K562 (cell line): ENCODE results near the gene EIF4E1B. TPM values are rescaled to one million over a fixed set of nuclear protein-coding genes. Genes with fewer than 3 reads are reported as not detected.

Source experiments
- ATAC-seq: fragments of 200-7000 bp; cut with Tn5 transposase; 3 replicates; pipeline ENCODE4 v1.9.1; 2020; ENCODE audit warnings: moderate library complexity
- BruUV-seq: library from RNA; stranded (reverse); fragments of 400-500 nt; replicated peaks from 2 replicates; lab custom pipeline; 2021; lab: Mats Ljungman, UMichigan
- CTCF ChIA-PET: fragments of 300-600 bp; formaldehyde crosslinking; extraction: SDS; loops from one replicate; lab custom pipeline; 2021; ENCODE audit warnings: low intra/inter-chr PET ratio; lab: Yijun Ruan, JAX
- POLR2A ChIA-PET: fragments of 300-600, 350-650 bp; sonication (Branson Sonifier 250); formaldehyde crosslinking; extraction: SDS; loops from one replicate; lab custom pipeline; 2021; ENCODE audit warnings: antibody characterized with exemption, inconsistent platforms; lab: Yijun Ruan, JAX
- DNase-seq, 4 experiments: peaks; one replicate each; pipeline versions ENCODE4 v3.0.0 to v3.0.0-alpha.2; 2011 to 2018; ENCODE audit warnings: low spot score in 3 of 4, mixed read lengths in 3 of 4; ENCODE audit errors: extremely low read depth in 1 of 4
- FAIRE-seq: peaks from 2 replicates; lab custom pipeline; 2011; peaks lifted over from hg19 to GRCh38; lab: Jason Lieb, UNC
- H2AFZ ChIP-seq: 2 replicates; pipeline ENCODE4 v1.6.0; 2011; ENCODE audit warnings: low read depth, low read length, control low read depth, inconsistent platforms
- H3K27ac ChIP-seq: fragments of 200-600 bp; 3 replicates; pipeline ENCODE4 v1.8.0; 2011; ENCODE audit warnings: low read depth, mild to moderate bottlenecking, control low read depth, inconsistent platforms, low read length, moderate library complexity, mixed read lengths; ENCODE audit errors: extremely low read depth
- H3K27me3 ChIP-seq, 2 experiments: fragments of 300-600 bp in 1 of 2; 2 replicates in 1 of 2; 3 replicates in 1 of 2; pipeline versions ENCODE4 v1.6.0 to v1.8.0; 2011; ENCODE audit warnings: inconsistent platforms in 2 of 2, low read length in 2 of 2, mild to moderate bottlenecking in 1 of 2, mixed read lengths in 1 of 2, moderate library complexity in 1 of 2; ENCODE audit not compliant: control insufficient read depth in 2 of 2, insufficient read depth in 2 of 2
- H3K36me3 ChIP-seq: fragments of 300-600 bp; 3 replicates; pipeline ENCODE4 v1.8.0; 2011; ENCODE audit warnings: mild to moderate bottlenecking, low read length, inconsistent platforms; ENCODE audit not compliant: control insufficient read depth, insufficient read depth
- H3K4me1 ChIP-seq, 2 experiments: fragments of 200-600 bp in 1 of 2; replicated peaks in 1 of 2; 2 replicates in 1 of 2; 3 replicates in 1 of 2; pipeline versions ENCODE4 v1.5.1 to v1.8.0; 2011; ENCODE audit warnings: inconsistent platforms in 2 of 2, low read length in 2 of 2, mild to moderate bottlenecking in 1 of 2, mixed read lengths in 1 of 2, moderate library complexity in 1 of 2; ENCODE audit not compliant: control insufficient read depth in 2 of 2, insufficient read depth in 2 of 2
- H3K4me2 ChIP-seq: 2 replicates; pipeline ENCODE4 v1.6.1; 2011; ENCODE audit warnings: low read length, control low read depth, inconsistent platforms, mixed read lengths; ENCODE audit not compliant: insufficient read depth
- H3K4me3 ChIP-seq: fragments of 200-600 bp; sonication (generic), shearing (Covaris generic); 2 replicates; pipeline ENCODE4 v1.5.1; 2016; ENCODE audit warnings: control low read depth, inconsistent platforms
- H3K79me2 ChIP-seq: fragments of 200-600 bp; 3 replicates; pipeline ENCODE4 v1.8.0; 2011; ENCODE audit warnings: low read length, inconsistent platforms; ENCODE audit not compliant: control insufficient read depth, insufficient read depth
- H3K9ac ChIP-seq, 2 experiments: 2 replicates each; pipeline versions ENCODE4 v1.6.0 to v1.6.1; 2011; ENCODE audit warnings: low read depth in 2 of 2, low read length in 2 of 2, control low read depth in 1 of 2, inconsistent platforms in 1 of 2, mild to moderate bottlenecking in 1 of 2, mixed read lengths in 1 of 2; ENCODE audit not compliant: insufficient read depth in 1 of 2
- H3K9me1 ChIP-seq: one replicate; pipeline ENCODE4 v1.6.0; 2011; ENCODE audit warnings: inconsistent platforms, mild to moderate bottlenecking, low read length, moderate library complexity; ENCODE audit not compliant: control insufficient read depth, insufficient read depth
- H3K9me3 ChIP-seq: replicated peaks from 2 replicates; pipeline ENCODE4 v1.5.1; 2011; ENCODE audit warnings: low read depth, low read length, inconsistent platforms; ENCODE audit not compliant: control insufficient read depth, insufficient read depth
- H4K20me1 ChIP-seq: replicated peaks from 2 replicates; pipeline ENCODE4 v1.6.1; 2011; ENCODE audit warnings: low read length, inconsistent platforms, mixed read lengths; ENCODE audit not compliant: control insufficient read depth, insufficient read depth
- CREB3 ChIP-seq: fragments of 450-650 bp; conservative IDR thresholded peaks from 2 replicates; pipeline ENCODE4 v1.6.1; 2016; ENCODE audit warnings: missing genetic modification characterization, low read depth, mild to moderate bottlenecking, missing compliant biosample characterization, moderate library complexity
- ELK1 ChIP-seq: sonication (generic); formaldehyde crosslinking; IDR thresholded peaks from 2 replicates; pipeline ENCODE4 v1.8.1; 2022; ENCODE audit warnings: missing genetic modification reagents
- ETV6 ChIP-seq, 3 experiments: fragments of 150-350 bp in 1 of 3; sonication (generic) in 1 of 3; formaldehyde crosslinking in 1 of 3; IDR thresholded peaks; 2 replicates each; pipeline versions ENCODE4 v1.6.1 to v1.8.0; 2014 to 2022; ENCODE audit warnings: borderline replicate concordance in 2 of 3, low read depth in 2 of 3, antibody characterized with exemption in 1 of 3, low read length in 1 of 3, mild to moderate bottlenecking in 1 of 3, missing genetic modification reagents in 1 of 3
- FIP1L1 ChIP-seq: fragments of 200-400 bp; formaldehyde crosslinking; IDR thresholded peaks from 2 replicates; pipeline ENCODE4 v1.6.1; 2018; ENCODE audit warnings: mild to moderate bottlenecking, low read depth, low read length; ENCODE audit not compliant: poor library complexity, severe bottlenecking
- FOXJ2 ChIP-seq: fragments of 200-800 bp; sonication (Bioruptor generic); IDR thresholded peaks from 2 replicates; pipeline ENCODE4 v1.6.1; 2016; ENCODE audit warnings: missing genetic modification characterization, missing compliant biosample characterization
- FOXP1 ChIP-seq: sonication (generic); formaldehyde crosslinking; IDR thresholded peaks from 2 replicates; pipeline ENCODE4 v1.8.0; 2022; ENCODE audit warnings: mild to moderate bottlenecking, missing genetic modification reagents
- GABPA ChIP-seq: fragments of 200-800 bp; sonication (Bioruptor generic); conservative IDR thresholded peaks from 2 replicates; pipeline ENCODE4 v1.6.1; 2016; ENCODE audit warnings: low read depth, missing genetic modification characterization, missing compliant biosample characterization
- HNRNPK ChIP-seq: fragments of 200-400 bp; formaldehyde crosslinking; IDR thresholded peaks from one replicate; pipeline ENCODE4 v1.6.1; 2018; ENCODE audit warnings: mild to moderate bottlenecking, low read depth, low read length; ENCODE audit not compliant: poor library complexity, severe bottlenecking
- KLF16 ChIP-seq: IDR thresholded peaks from 2 replicates; pipeline ENCODE4 v1.6.1; 2016; ENCODE audit warnings: antibody characterized with exemption
- MED1 ChIP-seq: sonication (generic); formaldehyde crosslinking; IDR thresholded peaks from 2 replicates; pipeline ENCODE4 v1.8.1; 2023; ENCODE audit warnings: missing genetic modification reagents, borderline replicate concordance
- MEF2A ChIP-seq: IDR thresholded peaks from 2 replicates; pipeline ENCODE4 v1.6.1; 2011; ENCODE audit warnings: low read depth, mild to moderate bottlenecking, low read length, moderate library complexity; ENCODE audit not compliant: control insufficient read depth
- MYNN ChIP-seq, 2 experiments: sonication (generic); formaldehyde crosslinking in 1 of 2; IDR thresholded peaks; 2 replicates each; pipeline versions ENCODE4 v1.5.0 to v1.6.1; 2016 to 2020; ENCODE audit warnings: antibody characterized with exemption in 1 of 2, missing genetic modification reagents in 1 of 2
- NUFIP1 ChIP-seq: fragments of 450-650 bp; IDR thresholded peaks from 2 replicates; pipeline ENCODE4 v1.6.1; 2018; ENCODE audit not compliant: partially characterized antibody
- RBFOX2 ChIP-seq: fragments of 200-400 bp; formaldehyde crosslinking; IDR thresholded peaks from 2 replicates; pipeline ENCODE4 v1.6.1; 2017; ENCODE audit warnings: low read depth, mild to moderate bottlenecking, low read length, moderate library complexity
- SMAD4 ChIP-seq: fragments of 250-450 bp; sonication (Bioruptor Pico); conservative IDR thresholded peaks from 2 replicates; pipeline ENCODE4 v1.8.0; 2021; ENCODE audit warnings: inconsistent platforms, mild to moderate bottlenecking, moderate library complexity
- SMC3 ChIP-seq: conservative IDR thresholded peaks from 2 replicates; pipeline ENCODE4 v1.6.1; 2011; ENCODE audit warnings: low read depth, low read length, improper control_type of control experiment; ENCODE audit not compliant: insufficient read depth
- TARDBP ChIP-seq: fragments of 450-650 bp; IDR thresholded peaks from 2 replicates; pipeline ENCODE4 v1.6.1; 2016
- ZBTB1 ChIP-seq: sonication (generic); formaldehyde crosslinking; IDR thresholded peaks from 2 replicates; pipeline ENCODE4 v1.8.1; 2023; ENCODE audit warnings: missing genetic modification reagents, low read depth, mild to moderate bottlenecking, borderline replicate concordance
- ZBTB5 ChIP-seq: fragments of 450-650 bp; IDR thresholded peaks from 2 replicates; pipeline ENCODE4 v1.6.1; 2017; ENCODE audit warnings: antibody characterized with exemption
- WGBS: fragments of 100-300 bp; shearing (Covaris generic); methylation state at CpG from one replicate; pipeline ENCODE4 v1.1.6; 2016; ENCODE audit warnings: low coverage, mixed read lengths; ENCODE audit not compliant: insufficient coverage; ENCODE audit errors: missing lambda C conversion rate; 5-methylcytosine and 5-hydroxymethylcytosine counted together
- in situ Hi-C: fragments of 300-500 bp; cut with MboI; formaldehyde crosslinking; loops from 4 replicates; pipeline ENCODE4 v1.15.0; 2018; ENCODE audit warnings: inconsistent platforms, mixed read lengths
- intact Hi-C: fragments of 100-400 bp; cut with micrococcal nuclease; formaldehyde crosslinking; loops from 2 replicates; pipeline ENCODE4 v1.14.2; 2022
- polyA plus RNA-seq, 8 experiments: library from polyadenylated mRNA; depleted of rRNA in 4 of 8; stranded (reverse) in 5 of 8; unstranded in 3 of 8; fragments of >200 nt; fragmentation: Nextera tagmentation in 2 of 8; fragmentation: Illumina TruSeq in 1 of 8; extraction: Ambion mirVana in 2 of 8; extraction: Trizol in 1 of 8; gene quantifications; 2 replicates each; pipeline versions ENCODE4 v1.2.1 to v1.2.3, GENCODE V29; 2011 to 2014; ENCODE audit warnings: inconsistent platforms in 1 of 8, missing spikeins in 1 of 8
- total RNA-seq, 7 experiments: library from RNA; depleted of rRNA in 6 of 7; stranded (reverse); fragments of >200 nt in 6 of 7; fragmentation: Illumina TruSeq in 2 of 7; extraction: Trizol in 2 of 7; gene quantifications; 2 replicates each; pipeline versions ENCODE4 v1.2.1 to v1.2.3, GENCODE V29; 2011 to 2021; ENCODE audit warnings: low replicate concordance in 1 of 7

The EIF4E1B gene
- total and polyA plus RNA-seq, 9 of the 15 experiments (the other 6 are each of a cell fraction or from before 2014, with no cell fraction given): not detected

GRCh38 chr5:176664479-176664878 lies 34.0 kb downstream of the EIF4E1B start:
- Histone ChIP-seq H4K20me1 (peaks cover 9% of the 10 kb centered on the region), H3K9ac (no peak overlapping the region), H3K4me1 (peaks cover 0 to 12% of the 10 kb centered on the region in 2 experiments; a peak in 2 of 5 replicates), H3K9me1 (no peaks in the 10 kb centered on the region), H3K27me3 (peaks cover 34 to 70% of the 10 kb centered on the region in 2 experiments), H3K9me3 (no peaks in the 10 kb centered on the region; the same call in 1 of the 2 replicates), H3K79me2 (no peaks in the 10 kb centered on the region), H3K36me3 (no peaks in the 10 kb centered on the region), H3K4me2 (no peak overlapping the region), H3K4me3 (no peak overlapping the region)
- intact Hi-C loops: loop anchor here (10.0 kb wide), 1 partner anchor 140 kb away; no protein-coding TSS in a partner anchor
- ChIA-PET CTCF (no interaction called here), POLR2A (interaction anchor here (0.6 kb wide), 1 partner anchor 16 kb away, joined by 3 read pairs; no protein-coding TSS in a partner anchor)
- 0% methylated on average over 5 of the region's 6 CpGs for WGBS
- FAIRE-seq: no peak
- TF ChIP-seq CREB3 (tag) (no peak), KLF16 (no peak), ZBTB5 (no peak), SMC3 (no peak), HNRNPK (no peak), RBFOX2 (no peak), NUFIP1 (no peak), FIP1L1 (no peak), ETV6 (IDR thresholded peaks at IDR 0.05; ENCODE audit: borderline replicate concordance in 1 of 2, low read depth in 2 of 2, low read length in 1 of 2) (no peak), ETV6 (CRISPR knock-in tag; IDR thresholded peaks at IDR 0.05; ENCODE audit: borderline replicate concordance) (no peak), GABPA (no peak), TARDBP (no peak), FOXJ2 (tag) (no peak), MYNN (IDR thresholded peaks at IDR 0.05) (no peak), MYNN (CRISPR knock-in tag; IDR thresholded peaks at IDR 0.05) (no peak), ELK1 (CRISPR knock-in tag) (no peak), SMAD4 (no peak), FOXP1 (CRISPR knock-in tag) (no peak), MED1 (CRISPR knock-in tag) (no peak), MEF2A (no peak), ZBTB1 (no peak)
- TF ChIP-seq, all 486 proteins: peak for 0
- no TSS peak for BruUV-seq
- in situ Hi-C loops: loop anchor here (5.0 to 10.0 kb wide), 2 partner anchors 290 to 448 kb away; no protein-coding TSS in a partner anchor
- H3K27ac ChIP-seq: no peak overlapping the region
- no peak for ATAC-seq
- no peak for DNase-seq
- H2AFZ ChIP-seq: no peak overlapping the region
